Astrocyte of the spinal cord (primary cell): ENCODE results near the gene CPEB4.

Source experiments
- DNase-seq: peaks from one replicate; pipeline ENCODE4 v3.0.0; 2011; ENCODE audit warnings: low read depth, low spot score
- H3K4me3 ChIP-seq: 2 replicates; pipeline ENCODE4 v1.5.1; 2011; ENCODE audit warnings: low read depth, mild to moderate bottlenecking, low read length, moderate library complexity
- CTCF ChIP-seq: IDR thresholded peaks from 2 replicates; pipeline ENCODE4 v1.5.1; 2012; ENCODE audit warnings: low read depth, mild to moderate bottlenecking, low read length, inconsistent platforms
- in situ Hi-C: cut with HindIII; loops from 2 replicates; pipeline ENCODE4 v1.10.0; 2017; ENCODE audit warnings: low sequenced_read_pairs

Gene CPEB4

GRCh38 chr5:173887610-173888472, at the start of gene CPEB4:
Gene CPEB4 (plus strand): TSS chr5:173888349. CDS start chr5:173889734, 1,385 bp downstream.
- peak within 1 kb of the TSS; percentile 93 for H3K4me3 ChIP-seq
- in situ Hi-C loops, result no loop called here
- no peak for TF ChIP-seq CTCF
- DNase-seq, result peak; percentile 100

GRCh38 chr5:173839117-173839713, 48.9 kb upstream of the CPEB4 start:
- H3K4me3 ChIP-seq, result no peak overlapping the region
- in situ Hi-C loops, result no loop called here
- DNase-seq, result no peak
- TF ChIP-seq CTCF, result no peak

GRCh38 chr5:173840111-173840983, 47.8 kb upstream of the CPEB4 start:
- no peak overlapping the region for H3K4me3 ChIP-seq
- no peak for TF ChIP-seq CTCF
- in situ Hi-C loops, result no loop called here
- DNase-seq, result no peak

- TF ChIP-seq CTCF, result no peak
- DNase-seq, result no peak
- in situ Hi-C loops, result no loop called here
- no peak overlapping the region for H3K4me3 ChIP-seq
These were observed 46.4 kb upstream of the CPEB4 start for GRCh38 chr5:173841710-173842109.

- in situ Hi-C loops, result no loop called here
These were observed 44.4 kb upstream of the CPEB4 start for GRCh38 chr5:173843794-173844193.

More at GRCh38 chr5:173843794-173844193, 44.4 kb upstream of the CPEB4 start:
- TF ChIP-seq CTCF, result no peak
- no peak overlapping the region for H3K4me3 ChIP-seq
- DNase-seq, result no peak
